H9 (cell line): ENCODE data around the gene CD7. TPM values are rescaled to one million over a fixed set of nuclear protein-coding genes. Genes with fewer than 3 reads are reported as not detected.

Experiments
- DNase-seq: peaks from one replicate; pipeline ENCODE4 v3.0.0-alpha.2; 2017
- H2AFZ ChIP-seq: one replicate; pipeline ENCODE4 v1.6.1; 2013; ENCODE audit warnings: mild to moderate bottlenecking, low read length, control low read depth, moderate library complexity
- H2AK5ac ChIP-seq: 2 replicates; pipeline ENCODE4 v1.6.1; 2013; ENCODE audit warnings: low read length, control low read depth, mixed read lengths; ENCODE audit not compliant: insufficient read length
- H2BK120ac ChIP-seq: one replicate; pipeline ENCODE4 v1.6.1; 2013; ENCODE audit warnings: low read depth, mild to moderate bottlenecking, low read length, control low read depth, inconsistent platforms; ENCODE audit not compliant: poor library complexity, severe bottlenecking
- H2BK12ac ChIP-seq: 2 replicates; pipeline ENCODE4 v1.6.1; 2013; ENCODE audit warnings: low read length, control low read depth, mixed read lengths, low read depth; ENCODE audit not compliant: insufficient read length
- H2BK15ac ChIP-seq: 2 replicates; pipeline ENCODE4 v1.6.1; 2013; ENCODE audit warnings: low read depth, low read length, control low read depth
- H2BK20ac ChIP-seq: one replicate; pipeline ENCODE4 v1.6.1; 2013; ENCODE audit warnings: low read depth, mild to moderate bottlenecking, low read length, control low read depth, inconsistent platforms; ENCODE audit not compliant: poor library complexity, severe bottlenecking
- H2BK5ac ChIP-seq: 2 replicates; pipeline ENCODE4 v1.6.1; 2013; ENCODE audit warnings: low read length, control low read depth, mixed read lengths; ENCODE audit not compliant: insufficient read length
- H3K14ac ChIP-seq: 2 replicates; pipeline ENCODE4 v1.6.1; 2013; ENCODE audit warnings: low read length, control low read depth; ENCODE audit not compliant: insufficient read depth
- H3K18ac ChIP-seq: 2 replicates; pipeline ENCODE4 v1.6.1; 2013; ENCODE audit warnings: low read depth, mild to moderate bottlenecking, mixed read lengths, low read length, control low read depth; ENCODE audit not compliant: insufficient read length
- H3K23ac ChIP-seq: 2 replicates; pipeline ENCODE4 v1.6.1; 2013; ENCODE audit warnings: low read length, control low read depth, mixed read lengths, low read depth; ENCODE audit not compliant: insufficient read length
- H3K23me2 ChIP-seq: 2 replicates; pipeline ENCODE4 v1.6.1; 2013; ENCODE audit warnings: low read depth, mild to moderate bottlenecking, mixed read lengths, low read length, control low read depth; ENCODE audit not compliant: insufficient read length, poor library complexity, severe bottlenecking
- H3K27ac ChIP-seq: 2 replicates; pipeline ENCODE4 v1.5.1; 2013; ENCODE audit warnings: low read length, control low read depth, mixed read lengths, low read depth; ENCODE audit not compliant: insufficient read length
- H3K27me3 ChIP-seq: 2 replicates; pipeline ENCODE4 v1.6.1; 2013; ENCODE audit warnings: low read length, control low read depth, inconsistent platforms; ENCODE audit not compliant: insufficient read depth
- H3K4ac ChIP-seq: 2 replicates; pipeline ENCODE4 v1.6.1; 2013; ENCODE audit warnings: low read depth, mild to moderate bottlenecking, control low read depth, inconsistent platforms, low read length, moderate library complexity
- H3K4me1 ChIP-seq: 2 replicates; pipeline ENCODE4 v1.6.1; 2013; ENCODE audit warnings: low read length, control low read depth, inconsistent platforms; ENCODE audit not compliant: insufficient read depth
- H3K4me2 ChIP-seq: 2 replicates; pipeline ENCODE4 v1.6.1; 2013; ENCODE audit warnings: low read length, control low read depth, mixed read lengths; ENCODE audit not compliant: insufficient read length, insufficient read depth
- H3K56ac ChIP-seq: 2 replicates; pipeline ENCODE4 v1.6.1; 2013; ENCODE audit warnings: low read depth, mild to moderate bottlenecking, mixed read lengths, low read length, control low read depth; ENCODE audit not compliant: insufficient read length
- H3K79me1 ChIP-seq: 2 replicates; pipeline ENCODE4 v1.6.1; 2013; ENCODE audit warnings: low read depth, mild to moderate bottlenecking, moderate library complexity, low read length, control low read depth, inconsistent platforms; ENCODE audit not compliant: insufficient read depth, poor library complexity, severe bottlenecking
- H3K79me2 ChIP-seq: 2 replicates; pipeline ENCODE4 v1.6.1; 2013; ENCODE audit warnings: low read length, control low read depth, inconsistent platforms; ENCODE audit not compliant: insufficient read depth
- H3K9ac ChIP-seq: 2 replicates; pipeline ENCODE4 v1.6.1; 2013; ENCODE audit warnings: low read length, control low read depth, mixed read lengths; ENCODE audit not compliant: insufficient read length; ENCODE audit errors: extremely low read depth
- H3K9me3 ChIP-seq: one replicate; pipeline ENCODE4 v1.6.1; 2013; ENCODE audit warnings: low read depth, low read length, inconsistent platforms; ENCODE audit not compliant: control insufficient read depth
- H3T11ph ChIP-seq: one replicate; pipeline ENCODE4 v1.6.1; 2013; ENCODE audit warnings: mild to moderate bottlenecking, low read length, control low read depth, inconsistent platforms
- H4K20me1 ChIP-seq: one replicate; pipeline ENCODE4 v1.6.1; 2013; ENCODE audit not compliant: control insufficient read depth, insufficient read length, insufficient read depth
- H4K5ac ChIP-seq: 2 replicates; pipeline ENCODE4 v1.6.1; 2013; ENCODE audit warnings: low read depth, mild to moderate bottlenecking, mixed read lengths, low read length, control low read depth; ENCODE audit not compliant: insufficient read length
- H4K8ac ChIP-seq: replicated peaks from 2 replicates; pipeline ENCODE4 v1.6.1; 2013; ENCODE audit warnings: low read length, control low read depth, mixed read lengths, low read depth; ENCODE audit not compliant: insufficient read length
- H4K91ac ChIP-seq: 2 replicates; pipeline ENCODE4 v1.6.1; 2013; ENCODE audit warnings: low read depth, mild to moderate bottlenecking, moderate library complexity, mixed read lengths, low read length, control low read depth; ENCODE audit not compliant: insufficient read length
- H3K27ac Mint-ChIP-seq, 3 experiments: 2 replicates in 2 of 3; 3 replicates in 1 of 3; pipeline ENCODE4 v1.8.0; 2020 to 2021; ENCODE audit warnings: mixed read lengths in 3 of 3, mild to moderate bottlenecking in 1 of 3, moderate library complexity in 1 of 3
- H3K27me3 Mint-ChIP-seq: 2 replicates; pipeline ENCODE4 v1.8.0; 2021; ENCODE audit warnings: low read depth, mild to moderate bottlenecking, moderate library complexity, mixed read lengths
- H3K36me3 Mint-ChIP-seq, 3 experiments: 2 replicates in 2 of 3; 3 replicates in 1 of 3; pipeline ENCODE4 v1.8.0; 2020 to 2021; ENCODE audit warnings: low read depth in 3 of 3, mixed read lengths in 3 of 3; ENCODE audit not compliant: insufficient read depth in 1 of 3
- H3K4me1 Mint-ChIP-seq, 2 experiments: 2 replicates each; pipeline ENCODE4 v1.8.0; 2020; ENCODE audit warnings: mixed read lengths in 2 of 2
- H3K4me3 Mint-ChIP-seq, 2 experiments: 2 replicates in 1 of 2; 3 replicates in 1 of 2; pipeline ENCODE4 v1.8.0; 2020 to 2021; ENCODE audit warnings: mild to moderate bottlenecking in 2 of 2, mixed read lengths in 2 of 2, moderate library complexity in 1 of 2
- H3K9me3 Mint-ChIP-seq, 2 experiments: 2 replicates in 1 of 2; 3 replicates in 1 of 2; pipeline ENCODE4 v1.8.0; 2020; ENCODE audit warnings: mild to moderate bottlenecking in 2 of 2, mixed read lengths in 2 of 2, moderate library complexity in 1 of 2
- CTCF ChIP-seq: fragments of 200-600 bp; sonication (generic); conservative IDR thresholded peaks from 3 replicates; pipeline ENCODE4 v1.8.0; 2021; ENCODE audit warnings: antibody characterized with exemption, mild to moderate bottlenecking
- WGBS: extraction: QIAGEN DNeasy Blood & Tissue Kit; methylation state at CpG from one replicate; pipeline ENCODE4 v1.1.7; 2013; ENCODE audit warnings: missing lambda C conversion rate, low lambda C conversion rate, mixed read lengths; ENCODE audit not compliant: insufficient read length; ENCODE audit errors: extremely low coverage; 5-methylcytosine and 5-hydroxymethylcytosine counted together
- total RNA-seq: library from RNA; stranded (reverse); gene quantifications from 2 replicates; pipeline ENCODE4 v1.2.1, GENCODE V29; 2021

The CD7 gene
- total RNA-seq, 1 experiment from 2014 or later, result 0.35 TPM

- Histone ChIP-seq H3K4ac (no peak overlapping the region), H4K20me1 (peaks cover 4% of the 10 kb centered on the region), H3K27ac (no peak overlapping the region), H2AK5ac (no peak overlapping the region), H4K91ac (no peak overlapping the region), H4K8ac (no peak overlapping the region), H3K9ac (no peak overlapping the region), H3K79me2 (no peaks in the 10 kb centered on the region), H2BK12ac (no peak overlapping the region), H2BK120ac (no peak overlapping the region), H2BK5ac (no peak overlapping the region), H3K27me3 (no peaks in the 10 kb centered on the region), H3K56ac (no peak overlapping the region), H3K23ac (no peak overlapping the region), H2BK15ac (no peak overlapping the region), H3K23me2 (no peaks in the 10 kb centered on the region), H3K79me1 (no peaks in the 10 kb centered on the region), H3T11ph (no peak overlapping the region), H3K4me1 (peaks cover 3% of the 10 kb centered on the region; the same call in 1 of the 2 replicates), H3K4me2 (no peak overlapping the region), H2AFZ (no peak overlapping the region), H4K5ac (no peak overlapping the region), H3K18ac (no peak overlapping the region), H2BK20ac (no peak overlapping the region), H3K9me3 (no peaks in the 10 kb centered on the region), H3K14ac (no peak overlapping the region)
- TF ChIP-seq CTCF, result no peak
- Mint-ChIP-seq H3K36me3 (no peaks in the 10 kb centered on the region), H3K9me3 (peaks cover 0 to 10% of the 10 kb centered on the region in 2 experiments; a peak in 3 of 5 replicates), H3K27me3 (peaks cover 12% of the 10 kb centered on the region), H3K27ac (no peak overlapping the region), H3K4me3 (no peak overlapping the region), H3K4me1 (peaks cover 17 to 34% of the 10 kb centered on the region in 2 experiments)
- no CpG with 5 or more reads among the region's 25 CpGs for WGBS
- DNase-seq, result no peak
These were observed 34.9 kb downstream of the CD7 start for GRCh38 chr17:82282239-82283207.
